HEK293T (cell line): Measurements from ENCODE around the gene ENPEP.

Experiments
- BHLHE40 ChIP-seq: fragments of 450-650 bp; IDR thresholded peaks from 2 replicates; pipeline ENCODE4 v1.6.1; 2016; ENCODE audit warnings: mild to moderate bottlenecking, moderate library complexity, borderline replicate concordance
- ELF4 ChIP-seq: fragments of 450-650 bp; IDR thresholded peaks from 2 replicates; pipeline ENCODE4 v1.6.1; 2017; ENCODE audit warnings: antibody characterized with exemption
- FOXA1 ChIP-seq: fragments of 450-650 bp; IDR thresholded peaks from 2 replicates; pipeline ENCODE4 v1.6.1; 2016; ENCODE audit warnings: mild to moderate bottlenecking
- FOXK2 ChIP-seq: fragments of 450-650 bp; IDR thresholded peaks from 2 replicates; pipeline ENCODE4 v1.6.1; 2016; ENCODE audit warnings: mild to moderate bottlenecking
- FOXM1 ChIP-seq: fragments of 450-650 bp; IDR thresholded peaks from 2 replicates; pipeline ENCODE4 v1.6.1; 2017; ENCODE audit warnings: mild to moderate bottlenecking, borderline replicate concordance
- LEF1 ChIP-seq: fragments of 450-650 bp; IDR thresholded peaks from 2 replicates; pipeline ENCODE4 v1.6.1; 2017; ENCODE audit warnings: mild to moderate bottlenecking, borderline replicate concordance
- NFRKB ChIP-seq: fragments of 450-650 bp; IDR thresholded peaks from 2 replicates; pipeline ENCODE4 v1.6.1; 2016; ENCODE audit warnings: mild to moderate bottlenecking, moderate library complexity
- SP1 ChIP-seq: fragments of 450-650 bp; IDR thresholded peaks from 2 replicates; pipeline ENCODE4 v1.6.1; 2017
- SUZ12 ChIP-seq: fragments of 450-650 bp; IDR thresholded peaks from 2 replicates; pipeline ENCODE4 v1.6.1; 2016; ENCODE audit warnings: mild to moderate bottlenecking
- ZNF384 ChIP-seq: fragments of 450-650 bp; IDR thresholded peaks from 2 replicates; pipeline ENCODE4 v1.6.1; 2016
- TF ChIP-seq, protein P1 (sequence below): fragments of 450-650 bp; IDR thresholded peaks from 2 replicates; pipeline ENCODE4 v1.6.1; 2016

DNA sequence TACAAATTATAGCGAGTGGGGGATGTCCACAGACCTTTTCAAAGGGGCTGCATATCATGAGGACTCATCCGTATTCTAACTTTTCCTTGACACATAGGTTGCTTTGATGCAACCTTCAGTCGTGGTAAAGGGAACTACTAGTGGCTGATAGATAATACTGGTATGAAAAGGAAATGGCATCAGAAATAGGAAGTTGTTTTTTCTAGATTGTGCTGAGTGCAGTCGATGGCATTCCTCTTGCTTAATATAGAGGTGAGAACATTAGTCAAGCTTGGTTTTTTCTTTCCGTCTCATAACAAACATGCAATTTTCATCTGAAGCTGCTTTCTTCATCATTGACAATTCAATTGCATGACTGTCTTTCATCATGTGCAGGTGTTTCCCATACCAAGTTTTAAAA lies 16.6 kb downstream of the ENPEP start:
- TF ChIP-seq ZNF384 (no peak), SP1 (no peak), FOXK2 (no peak), FOXM1 (no peak), SUZ12 (no peak), ELF4 (no peak), NFRKB (no peak), BHLHE40 (no peak), FOXA1 (no peak), LEF1 (no peak)
- TF ChIP-seq, protein P1, sequence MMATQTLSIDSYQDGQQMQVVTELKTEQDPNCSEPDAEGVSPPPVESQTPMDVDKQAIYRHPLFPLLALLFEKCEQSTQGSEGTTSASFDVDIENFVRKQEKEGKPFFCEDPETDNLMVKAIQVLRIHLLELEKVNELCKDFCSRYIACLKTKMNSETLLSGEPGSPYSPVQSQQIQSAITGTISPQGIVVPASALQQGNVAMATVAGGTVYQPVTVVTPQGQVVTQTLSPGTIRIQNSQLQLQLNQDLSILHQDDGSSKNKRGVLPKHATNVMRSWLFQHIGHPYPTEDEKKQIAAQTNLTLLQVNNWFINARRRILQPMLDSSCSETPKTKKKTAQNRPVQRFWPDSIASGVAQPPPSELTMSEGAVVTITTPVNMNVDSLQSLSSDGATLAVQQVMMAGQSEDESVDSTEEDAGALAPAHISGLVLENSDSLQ, result no peak
